DMS114 treated with DMSO at 0.1 percent for 48 hours (cell line): ENCODE data around the gene PPFIBP1.
"Not testable (repeated sequence)": the region's sequence is repeated elsewhere in the genome, so short reads cannot be mapped to it uniquely, and the experiment has no call there.

Experiments
- DNase-seq: peaks from one replicate; lab custom pipeline; 2025; ENCODE audit not compliant: unreplicated experiment; lab: John Stamatoyannopoulos, UW

PPFIBP1 gene

GRCh38 chr12:27588776-27589175, 64.8 kb downstream of the PPFIBP1 start:
- no peak for DNase-seq

- DNase-seq: no peak
These were observed 65.4 kb downstream of the PPFIBP1 start for GRCh38 chr12:27589419-27589818.

DNA sequence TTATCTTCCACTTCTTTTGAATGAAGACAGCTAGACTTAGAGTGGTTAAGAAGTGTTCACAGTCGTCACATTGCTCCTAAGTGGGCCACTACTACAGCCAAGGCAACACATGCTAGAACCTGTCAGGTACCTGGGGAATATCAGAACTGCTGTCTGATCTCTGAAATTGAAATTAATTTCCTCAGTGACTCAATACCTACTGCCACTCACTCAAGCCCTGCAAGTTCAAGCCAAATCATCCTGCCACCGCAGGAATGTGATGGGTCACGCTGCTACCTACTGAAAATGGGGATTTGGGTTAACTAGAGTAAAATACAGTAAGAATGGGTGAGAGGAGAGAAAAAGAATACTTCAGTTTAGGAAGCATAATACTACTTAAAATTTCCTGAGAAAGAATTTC, 67.7 kb downstream of the PPFIBP1 start:
- DNase-seq: not testable (repeated sequence)

DNA sequence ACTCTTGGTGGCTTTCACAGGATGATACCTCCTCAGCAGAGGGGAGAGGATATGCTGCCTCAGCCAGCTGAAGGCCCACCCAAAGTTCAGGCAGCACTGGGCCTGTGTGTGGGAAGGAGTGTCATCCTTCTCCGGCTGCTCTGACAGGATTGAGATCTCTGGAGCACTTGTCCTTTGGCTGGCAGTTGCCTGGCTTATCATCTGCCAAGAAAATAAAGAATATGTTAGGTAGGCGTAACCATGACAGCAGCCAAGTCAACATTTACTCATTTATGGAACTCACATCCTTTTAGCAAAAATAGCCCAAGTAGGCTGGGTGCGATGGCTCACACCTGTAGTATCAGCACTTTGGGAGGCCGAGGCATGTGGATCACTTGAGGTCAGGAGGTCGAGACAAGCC, 68.5 kb downstream of the PPFIBP1 start:
- no peak for DNase-seq

GRCh38 chr12:27593266-27593665, 69.3 kb downstream of the PPFIBP1 start:
- no peak for DNase-seq

DNA sequence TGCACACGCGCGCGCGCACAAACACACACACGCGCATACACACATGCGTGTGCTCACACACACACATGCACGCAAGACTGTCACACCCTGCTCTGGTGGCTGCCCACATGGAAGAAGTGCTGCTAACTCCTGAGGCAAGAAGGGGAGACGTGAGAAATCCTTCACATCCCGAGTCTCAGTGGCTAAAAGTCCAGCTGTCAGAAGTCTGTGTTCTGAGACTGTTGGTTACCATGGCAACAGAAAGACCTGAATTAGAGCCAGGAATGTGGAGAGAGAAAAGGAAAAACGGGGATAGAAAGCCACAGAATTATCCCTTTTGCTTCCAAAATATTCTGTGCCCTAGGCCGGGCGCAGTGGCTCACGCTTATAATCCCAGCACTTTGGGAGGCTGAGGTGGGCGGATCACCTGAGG, 71.2 kb downstream of the PPFIBP1 start:
- DNase-seq: no peak

DNA sequence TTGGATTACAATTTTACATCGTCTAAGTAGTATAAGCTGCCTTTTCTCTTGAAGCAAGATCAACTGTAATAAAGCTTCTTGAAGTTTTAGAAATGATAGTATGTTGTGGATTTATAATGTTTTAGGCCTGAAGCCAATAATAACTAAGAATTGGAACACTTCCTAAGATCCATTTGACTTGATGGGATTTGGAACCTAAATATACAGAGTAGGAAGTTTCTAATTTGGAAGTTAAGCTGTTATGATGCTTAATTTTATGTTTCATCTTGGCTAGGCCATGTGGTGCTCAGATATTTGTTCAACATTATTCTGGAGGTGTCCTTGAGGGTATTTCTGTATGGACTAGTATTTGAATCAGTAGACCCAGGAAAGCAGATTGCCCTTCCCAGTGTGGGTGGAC, 74.9 kb downstream of the PPFIBP1 start:
- not testable (repeated sequence) for DNase-seq

GRCh38 chr12:27601056-27601828, 77.2 kb downstream of the PPFIBP1 start:
- not testable (repeated sequence) for DNase-seq

GRCh38 chr12:27602516-27602915, 78.5 kb downstream of the PPFIBP1 start:
- no peak for DNase-seq

DNA sequence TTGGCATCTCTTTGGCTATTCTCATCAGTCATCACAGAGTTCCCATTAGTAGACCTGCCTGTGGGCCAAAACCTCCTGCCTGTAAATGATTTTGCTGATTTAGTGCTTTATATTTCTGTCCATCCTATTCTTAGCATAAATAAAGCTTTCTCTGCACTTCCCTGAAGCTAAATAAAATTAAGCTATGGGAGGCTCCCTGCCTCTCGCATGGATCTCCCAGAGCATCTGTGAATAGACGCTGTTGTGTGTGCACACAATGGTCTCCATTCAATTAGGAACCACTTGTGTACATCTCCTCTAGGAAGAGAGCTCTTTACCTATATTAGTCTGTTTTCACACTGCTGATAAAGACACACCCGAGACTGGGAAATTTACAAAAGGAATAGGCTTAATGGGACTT, 80.4 kb downstream of the PPFIBP1 start:
- DNase-seq: no peak

DNA sequence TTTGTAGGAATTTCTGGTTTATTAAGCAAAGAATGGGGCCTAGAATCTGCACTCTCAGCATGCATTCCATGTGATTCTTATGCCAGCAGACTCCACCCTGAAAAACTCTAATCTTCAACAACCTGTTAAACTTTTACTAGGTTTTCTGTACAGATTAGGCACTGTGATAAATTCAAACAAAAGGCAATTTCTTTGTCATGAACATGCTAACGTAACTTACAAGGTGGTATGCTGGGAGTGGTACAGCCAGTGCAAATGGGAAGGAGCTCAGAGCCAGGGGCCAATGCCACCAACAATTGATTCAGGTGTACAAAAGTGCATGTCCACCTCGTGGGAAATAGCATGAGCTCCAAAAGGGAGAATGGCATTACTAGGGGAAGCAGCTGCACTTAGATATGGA, 83.0 kb downstream of the PPFIBP1 start:
- DNase-seq: no peak

- DNase-seq: no peak
These were observed 83.6 kb downstream of the PPFIBP1 start for GRCh38 chr12:27607591-27607990.

- DNase-seq: no peak
These were observed 84.9 kb downstream of the PPFIBP1 start for GRCh38 chr12:27608890-27609289.

DNA sequence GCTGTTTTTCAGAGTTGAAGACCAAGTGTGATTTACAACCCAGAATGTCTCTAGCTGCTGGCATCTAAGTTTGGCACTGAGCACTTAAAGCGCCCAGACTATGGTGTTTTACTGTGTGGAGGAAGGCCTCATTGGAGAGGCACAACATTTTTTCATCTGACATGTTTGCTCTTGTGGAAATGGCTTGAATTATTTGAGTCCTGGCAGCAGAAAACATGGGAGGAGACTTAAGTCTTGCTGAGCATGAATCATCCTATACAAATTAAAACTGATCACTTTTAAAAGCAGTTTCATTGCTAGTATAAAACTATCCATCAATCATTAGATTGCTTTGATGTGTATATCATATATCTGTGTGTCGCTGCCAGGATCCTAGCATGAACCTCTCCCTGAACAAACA, 86.4 kb downstream of the PPFIBP1 start:
- DNase-seq: no peak

DNA sequence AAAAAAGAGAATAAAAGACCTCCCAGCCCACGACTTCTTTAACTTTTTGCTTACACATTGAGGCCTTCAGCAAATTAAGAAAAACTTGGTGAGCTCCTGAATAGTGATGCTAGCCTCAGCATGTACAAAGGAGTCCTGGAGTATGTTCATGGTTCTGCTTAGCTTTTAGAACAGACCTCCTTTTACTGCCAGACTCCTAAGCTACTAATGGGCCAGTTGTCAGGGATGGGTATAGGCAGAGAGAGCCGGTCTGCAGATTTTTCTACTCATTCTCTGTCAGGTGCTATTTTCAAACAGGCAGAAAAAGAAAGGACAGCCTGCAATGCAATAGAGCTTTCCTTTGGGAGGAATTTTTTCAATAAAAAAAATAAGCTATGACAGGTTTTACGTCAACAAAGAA, 90.4 kb downstream of the PPFIBP1 start:
- no peak for DNase-seq

- no peak for DNase-seq
These were observed 90.9 kb downstream of the PPFIBP1 start for GRCh38 chr12:27614866-27615265.

DNA sequence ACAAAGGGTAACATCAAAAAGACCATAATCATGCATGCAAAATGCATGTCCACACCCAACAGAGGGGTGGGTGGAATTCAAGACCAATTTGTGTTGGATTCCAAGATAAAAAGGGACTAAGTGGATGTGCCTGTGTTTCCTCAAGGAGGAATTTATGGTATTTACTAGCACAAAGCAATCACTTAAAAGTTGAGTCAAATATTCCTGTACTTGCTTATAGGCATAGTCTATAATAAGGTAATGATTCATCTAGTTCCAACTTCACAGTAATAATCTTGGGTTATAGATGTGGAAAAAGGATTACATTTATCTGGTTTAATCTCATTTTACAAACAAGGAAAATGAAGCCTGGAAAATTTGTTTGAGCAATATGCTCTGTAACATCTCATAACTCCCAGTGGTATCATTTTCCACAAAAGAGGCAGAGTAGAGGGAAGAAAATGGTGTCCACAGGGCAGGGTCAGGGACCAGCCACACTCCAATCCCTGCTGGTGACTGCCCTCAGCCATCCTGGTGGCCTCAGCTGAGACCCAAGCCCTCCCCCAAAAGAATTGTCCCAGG, 91.4 kb downstream of the PPFIBP1 start:
- DNase-seq: no peak

DNA sequence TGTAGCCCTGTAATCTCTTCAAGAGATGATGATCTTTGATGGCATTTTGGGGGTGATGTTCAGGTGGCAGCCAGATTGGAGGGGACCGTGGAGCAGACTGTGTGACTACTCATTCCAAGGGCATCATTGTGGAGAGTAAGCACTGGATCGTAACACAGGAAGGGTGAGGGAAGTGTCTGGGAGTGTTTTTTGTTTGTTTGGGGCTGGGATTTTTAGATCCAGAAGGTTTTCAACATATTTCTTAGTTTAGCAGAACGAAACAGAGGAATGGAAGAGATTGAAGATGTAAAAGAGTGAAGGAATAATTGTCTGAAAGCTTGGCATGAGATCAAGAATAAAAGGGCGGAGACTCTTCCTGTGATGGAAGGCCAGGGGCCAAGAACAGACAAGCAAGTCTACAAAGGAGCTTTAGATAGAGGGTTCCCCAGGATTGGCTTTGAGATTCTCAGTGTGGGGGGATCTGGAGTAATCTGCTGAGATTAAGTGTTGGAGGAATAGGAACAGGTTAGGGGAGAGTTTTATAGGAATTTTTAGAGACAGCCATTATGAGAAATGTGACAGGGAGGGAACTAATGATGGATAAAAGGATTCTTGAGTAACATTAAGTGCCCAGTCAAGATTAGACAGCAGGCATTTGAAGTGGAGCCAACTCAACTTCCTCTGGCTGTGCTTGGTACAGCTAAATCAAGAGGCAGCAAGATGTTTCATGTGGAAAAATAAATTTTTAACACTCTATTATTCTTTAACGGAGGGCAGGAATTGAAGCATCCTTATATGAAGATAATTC, 92.5 kb downstream of the PPFIBP1 start:
- DNase-seq: no peak

- DNase-seq: no peak
These were observed 94.8 kb downstream of the PPFIBP1 start for GRCh38 chr12:27618836-27619235.

DNA sequence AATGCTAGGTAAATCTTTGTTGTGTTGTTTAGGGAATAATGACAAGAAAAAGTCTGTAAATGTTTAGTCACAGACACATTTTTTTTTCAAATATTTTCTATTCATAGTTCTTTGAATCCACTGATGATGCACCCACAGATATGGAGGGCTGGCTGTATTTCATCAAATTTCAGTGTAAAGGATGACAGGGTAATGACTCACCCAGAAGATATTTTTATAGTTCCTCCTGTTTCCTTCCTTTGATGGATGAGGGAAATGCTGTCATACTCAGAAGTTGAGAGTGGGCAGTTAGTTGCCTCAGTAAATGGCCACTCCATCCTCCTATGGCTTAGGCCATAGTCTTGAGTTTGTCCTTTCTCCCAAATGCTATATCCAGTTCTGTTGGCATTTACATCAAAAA, 95.3 kb downstream of the PPFIBP1 start:
- no peak for DNase-seq

- DNase-seq: no peak
These were observed 96.1 kb downstream of the PPFIBP1 start for GRCh38 chr12:27620121-27620520.
